HepG2 (cell line): ENCODE data around the gene MAMSTR. TPM values are rescaled to one million over a fixed set of nuclear protein-coding genes. Genes with fewer than 3 reads are reported as not detected.

ENCODE experiments used
- ATF1 ChIP-seq: IDR thresholded peaks from 2 replicates; pipeline ENCODE4 v1.6.1; 2016; ENCODE audit warnings: mild to moderate bottlenecking, control low read depth
- LCORL ChIP-seq, 2 experiments: fragments of 450-650 bp in 1 of 2; sonication (generic) in 1 of 2; formaldehyde crosslinking in 1 of 2; IDR thresholded peaks; 2 replicates each; pipeline versions ENCODE4 v1.5.0 to v1.6.1; 2017 to 2020; ENCODE audit warnings: antibody characterized with exemption in 1 of 2, missing genetic modification reagents in 1 of 2
- NFYC ChIP-seq: IDR thresholded peaks from 2 replicates; pipeline ENCODE4 v1.6.1; 2016; ENCODE audit warnings: missing genetic modification reagents, missing compliant biosample characterization
- NR2F1 ChIP-seq, 2 experiments: fragments of 450-650 bp in 1 of 2; formaldehyde crosslinking in 1 of 2; IDR thresholded peaks; 2 replicates each; pipeline versions ENCODE4 v1.5.0 to v1.6.1; 2016 to 2020; ENCODE audit warnings: mild to moderate bottlenecking in 1 of 2, missing compliant biosample characterization in 1 of 2, missing genetic modification reagents in 1 of 2, moderate library complexity in 1 of 2
- PHF8 ChIP-seq: sonication (generic); formaldehyde crosslinking; IDR thresholded peaks from 2 replicates; pipeline ENCODE4 v1.5.0; 2020; ENCODE audit warnings: missing genetic modification reagents
- TCF12 ChIP-seq, 2 experiments: fragments of 450-650 bp in 1 of 2; sonication (generic) in 1 of 2; formaldehyde crosslinking in 1 of 2; IDR thresholded peaks; 2 replicates each; pipeline versions ENCODE4 v1.6.1 to v1.8.0; 2017 to 2022; ENCODE audit warnings: antibody characterized with exemption in 1 of 2, mild to moderate bottlenecking in 1 of 2, missing genetic modification reagents in 1 of 2, moderate library complexity in 1 of 2
- YEATS2 ChIP-seq: sonication (generic); formaldehyde crosslinking; IDR thresholded peaks from 2 replicates; pipeline ENCODE4 v1.4.0; 2020; ENCODE audit warnings: missing genetic modification reagents, borderline replicate concordance
- ZBTB14 ChIP-seq: sonication (generic); formaldehyde crosslinking; IDR thresholded peaks from 2 replicates; pipeline ENCODE4 v1.4.0; 2020; ENCODE audit warnings: missing genetic modification reagents
- ZNF556 ChIP-seq: sonication (generic); formaldehyde crosslinking; IDR thresholded peaks from 2 replicates; pipeline ENCODE4 v1.4.0; 2020; ENCODE audit warnings: mild to moderate bottlenecking, missing genetic modification reagents, borderline replicate concordance
- ZNF781 ChIP-seq: sonication (generic); formaldehyde crosslinking; IDR thresholded peaks from 2 replicates; pipeline ENCODE4 v1.5.1; 2020; ENCODE audit warnings: borderline replicate concordance, mild to moderate bottlenecking, missing genetic modification reagents; ENCODE audit errors: not compliant biosample characterization
- polyA plus RNA-seq, 8 experiments: library from polyadenylated mRNA; depleted of rRNA in 3 of 8; stranded (reverse) in 7 of 8; unstranded in 1 of 8; fragments of >200 nt; fragmentation: Illumina TruSeq in 4 of 8; extraction: Trizol in 4 of 8; gene quantifications; 2 replicates each; pipeline versions ENCODE4 v1.2.1 to v1.2.3, GENCODE V29; 2011 to 2016; ENCODE audit warnings: low read depth in 4 of 8, missing spikeins in 1 of 8, mixed read lengths in 1 of 8; ENCODE audit not compliant: insufficient read depth in 1 of 8
- total RNA-seq, 5 experiments: library from RNA; depleted of rRNA; stranded (reverse); fragments of >200 nt; fragmentation: Illumina TruSeq; extraction: Trizol; gene quantifications; 2 replicates each; pipeline ENCODE4 v1.2.3, GENCODE V29; 2016; ENCODE audit warnings: low read depth in 1 of 5
- TF ChIP-seq, protein P1 (sequence below): sonication (generic); formaldehyde crosslinking; IDR thresholded peaks from 2 replicates; pipeline ENCODE4 v1.9.0; 2021; ENCODE audit warnings: mild to moderate bottlenecking, missing genetic modification reagents
- TF ChIP-seq, protein P2 (sequence below): sonication (generic); formaldehyde crosslinking; IDR thresholded peaks from one replicate; pipeline ENCODE4 v1.5.1; 2020; ENCODE audit warnings: mild to moderate bottlenecking, missing genetic modification reagents; ENCODE audit errors: not compliant biosample characterization

Gene MAMSTR
- total and polyA plus RNA-seq, 2 of the 13 experiments (the other 11 are each of a cell fraction or from before 2014, with no cell fraction given) = 2.2 to 2.4 TPM

DNA sequence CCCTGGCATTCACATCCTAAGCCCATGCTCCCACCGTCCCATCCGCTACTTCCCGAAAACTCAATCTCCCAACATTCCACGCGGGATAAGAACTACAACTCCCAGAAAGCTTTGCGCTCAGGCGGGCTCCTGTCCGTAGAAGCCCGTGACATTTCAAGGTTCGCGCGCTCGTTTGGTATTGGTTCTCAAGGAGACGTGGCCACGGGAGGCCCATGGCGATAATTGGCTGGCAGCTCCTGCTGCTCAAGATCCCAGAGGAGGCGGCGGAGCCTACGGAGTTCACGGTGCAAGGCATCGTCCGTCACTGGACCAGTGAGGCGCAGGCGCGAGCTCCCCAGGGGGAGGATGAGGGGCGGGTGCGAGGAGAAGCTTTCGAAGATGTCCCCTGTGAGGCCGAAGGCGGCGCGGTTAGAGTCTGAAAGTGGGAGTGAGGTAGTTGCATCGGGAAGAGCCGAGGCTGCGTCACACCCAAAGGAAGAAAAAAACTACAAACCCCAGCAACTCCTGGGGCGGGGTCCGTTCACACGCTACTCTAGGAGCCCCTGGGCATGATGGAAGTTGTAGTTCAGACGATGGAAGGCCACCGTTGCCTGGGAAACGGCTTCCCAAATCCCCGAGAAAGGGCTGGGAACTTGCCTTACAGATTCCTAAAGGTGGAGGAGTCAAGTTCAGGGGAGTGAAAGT, 1.2 kb upstream of the MAMSTR start (continued):
- TF ChIP-seq PHF8 (CRISPR knock-in tag) = peak; percentile 67
- peak; percentile 84 for TF ChIP-seq ATF1 (CRISPR knock-in tag)
- peak; percentile 98 for TF ChIP-seq NFYC (CRISPR knock-in tag)
- no peak for TF ChIP-seq TCF12 (IDR thresholded peaks at IDR 0.05)
- TF ChIP-seq TCF12 (CRISPR knock-in tag; IDR thresholded peaks at IDR 0.05) = no peak
- TF ChIP-seq, protein P1, sequence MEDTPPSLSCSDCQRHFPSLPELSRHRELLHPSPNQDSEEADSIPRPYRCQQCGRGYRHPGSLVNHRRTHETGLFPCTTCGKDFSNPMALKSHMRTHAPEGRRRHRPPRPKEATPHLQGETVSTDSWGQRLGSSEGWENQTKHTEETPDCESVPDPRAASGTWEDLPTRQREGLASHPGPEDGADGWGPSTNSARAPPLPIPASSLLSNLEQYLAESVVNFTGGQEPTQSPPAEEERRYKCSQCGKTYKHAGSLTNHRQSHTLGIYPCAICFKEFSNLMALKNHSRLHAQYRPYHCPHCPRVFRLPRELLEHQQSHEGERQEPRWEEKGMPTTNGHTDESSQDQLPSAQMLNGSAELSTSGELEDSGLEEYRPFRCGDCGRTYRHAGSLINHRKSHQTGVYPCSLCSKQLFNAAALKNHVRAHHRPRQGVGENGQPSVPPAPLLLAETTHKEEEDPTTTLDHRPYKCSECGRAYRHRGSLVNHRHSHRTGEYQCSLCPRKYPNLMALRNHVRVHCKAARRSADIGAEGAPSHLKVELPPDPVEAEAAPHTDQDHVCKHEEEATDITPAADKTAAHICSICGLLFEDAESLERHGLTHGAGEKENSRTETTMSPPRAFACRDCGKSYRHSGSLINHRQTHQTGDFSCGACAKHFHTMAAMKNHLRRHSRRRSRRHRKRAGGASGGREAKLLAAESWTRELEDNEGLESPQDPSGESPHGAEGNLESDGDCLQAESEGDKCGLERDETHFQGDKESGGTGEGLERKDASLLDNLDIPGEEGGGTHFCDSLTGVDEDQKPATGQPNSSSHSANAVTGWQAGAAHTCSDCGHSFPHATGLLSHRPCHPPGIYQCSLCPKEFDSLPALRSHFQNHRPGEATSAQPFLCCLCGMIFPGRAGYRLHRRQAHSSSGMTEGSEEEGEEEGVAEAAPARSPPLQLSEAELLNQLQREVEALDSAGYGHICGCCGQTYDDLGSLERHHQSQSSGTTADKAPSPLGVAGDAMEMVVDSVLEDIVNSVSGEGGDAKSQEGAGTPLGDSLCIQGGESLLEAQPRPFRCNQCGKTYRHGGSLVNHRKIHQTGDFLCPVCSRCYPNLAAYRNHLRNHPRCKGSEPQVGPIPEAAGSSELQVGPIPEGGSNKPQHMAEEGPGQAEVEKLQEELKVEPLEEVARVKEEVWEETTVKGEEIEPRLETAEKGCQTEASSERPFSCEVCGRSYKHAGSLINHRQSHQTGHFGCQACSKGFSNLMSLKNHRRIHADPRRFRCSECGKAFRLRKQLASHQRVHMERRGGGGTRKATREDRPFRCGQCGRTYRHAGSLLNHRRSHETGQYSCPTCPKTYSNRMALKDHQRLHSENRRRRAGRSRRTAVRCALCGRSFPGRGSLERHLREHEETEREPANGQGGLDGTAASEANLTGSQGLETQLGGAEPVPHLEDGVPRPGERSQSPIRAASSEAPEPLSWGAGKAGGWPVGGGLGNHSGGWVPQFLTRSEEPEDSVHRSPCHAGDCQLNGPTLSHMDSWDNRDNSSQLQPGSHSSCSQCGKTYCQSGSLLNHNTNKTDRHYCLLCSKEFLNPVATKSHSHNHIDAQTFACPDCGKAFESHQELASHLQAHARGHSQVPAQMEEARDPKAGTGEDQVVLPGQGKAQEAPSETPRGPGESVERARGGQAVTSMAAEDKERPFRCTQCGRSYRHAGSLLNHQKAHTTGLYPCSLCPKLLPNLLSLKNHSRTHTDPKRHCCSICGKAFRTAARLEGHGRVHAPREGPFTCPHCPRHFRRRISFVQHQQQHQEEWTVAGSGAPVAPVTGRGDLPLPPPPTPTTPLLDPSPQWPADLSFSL (CRISPR knock-in tag) = no peak
- TF ChIP-seq ZNF556 = peak; percentile 37; the same call in 1 of the 2 replicates
- no peak for TF ChIP-seq NR2F1 (CRISPR knock-in tag; IDR thresholded peaks at IDR 0.05)
- TF ChIP-seq, protein P2, sequence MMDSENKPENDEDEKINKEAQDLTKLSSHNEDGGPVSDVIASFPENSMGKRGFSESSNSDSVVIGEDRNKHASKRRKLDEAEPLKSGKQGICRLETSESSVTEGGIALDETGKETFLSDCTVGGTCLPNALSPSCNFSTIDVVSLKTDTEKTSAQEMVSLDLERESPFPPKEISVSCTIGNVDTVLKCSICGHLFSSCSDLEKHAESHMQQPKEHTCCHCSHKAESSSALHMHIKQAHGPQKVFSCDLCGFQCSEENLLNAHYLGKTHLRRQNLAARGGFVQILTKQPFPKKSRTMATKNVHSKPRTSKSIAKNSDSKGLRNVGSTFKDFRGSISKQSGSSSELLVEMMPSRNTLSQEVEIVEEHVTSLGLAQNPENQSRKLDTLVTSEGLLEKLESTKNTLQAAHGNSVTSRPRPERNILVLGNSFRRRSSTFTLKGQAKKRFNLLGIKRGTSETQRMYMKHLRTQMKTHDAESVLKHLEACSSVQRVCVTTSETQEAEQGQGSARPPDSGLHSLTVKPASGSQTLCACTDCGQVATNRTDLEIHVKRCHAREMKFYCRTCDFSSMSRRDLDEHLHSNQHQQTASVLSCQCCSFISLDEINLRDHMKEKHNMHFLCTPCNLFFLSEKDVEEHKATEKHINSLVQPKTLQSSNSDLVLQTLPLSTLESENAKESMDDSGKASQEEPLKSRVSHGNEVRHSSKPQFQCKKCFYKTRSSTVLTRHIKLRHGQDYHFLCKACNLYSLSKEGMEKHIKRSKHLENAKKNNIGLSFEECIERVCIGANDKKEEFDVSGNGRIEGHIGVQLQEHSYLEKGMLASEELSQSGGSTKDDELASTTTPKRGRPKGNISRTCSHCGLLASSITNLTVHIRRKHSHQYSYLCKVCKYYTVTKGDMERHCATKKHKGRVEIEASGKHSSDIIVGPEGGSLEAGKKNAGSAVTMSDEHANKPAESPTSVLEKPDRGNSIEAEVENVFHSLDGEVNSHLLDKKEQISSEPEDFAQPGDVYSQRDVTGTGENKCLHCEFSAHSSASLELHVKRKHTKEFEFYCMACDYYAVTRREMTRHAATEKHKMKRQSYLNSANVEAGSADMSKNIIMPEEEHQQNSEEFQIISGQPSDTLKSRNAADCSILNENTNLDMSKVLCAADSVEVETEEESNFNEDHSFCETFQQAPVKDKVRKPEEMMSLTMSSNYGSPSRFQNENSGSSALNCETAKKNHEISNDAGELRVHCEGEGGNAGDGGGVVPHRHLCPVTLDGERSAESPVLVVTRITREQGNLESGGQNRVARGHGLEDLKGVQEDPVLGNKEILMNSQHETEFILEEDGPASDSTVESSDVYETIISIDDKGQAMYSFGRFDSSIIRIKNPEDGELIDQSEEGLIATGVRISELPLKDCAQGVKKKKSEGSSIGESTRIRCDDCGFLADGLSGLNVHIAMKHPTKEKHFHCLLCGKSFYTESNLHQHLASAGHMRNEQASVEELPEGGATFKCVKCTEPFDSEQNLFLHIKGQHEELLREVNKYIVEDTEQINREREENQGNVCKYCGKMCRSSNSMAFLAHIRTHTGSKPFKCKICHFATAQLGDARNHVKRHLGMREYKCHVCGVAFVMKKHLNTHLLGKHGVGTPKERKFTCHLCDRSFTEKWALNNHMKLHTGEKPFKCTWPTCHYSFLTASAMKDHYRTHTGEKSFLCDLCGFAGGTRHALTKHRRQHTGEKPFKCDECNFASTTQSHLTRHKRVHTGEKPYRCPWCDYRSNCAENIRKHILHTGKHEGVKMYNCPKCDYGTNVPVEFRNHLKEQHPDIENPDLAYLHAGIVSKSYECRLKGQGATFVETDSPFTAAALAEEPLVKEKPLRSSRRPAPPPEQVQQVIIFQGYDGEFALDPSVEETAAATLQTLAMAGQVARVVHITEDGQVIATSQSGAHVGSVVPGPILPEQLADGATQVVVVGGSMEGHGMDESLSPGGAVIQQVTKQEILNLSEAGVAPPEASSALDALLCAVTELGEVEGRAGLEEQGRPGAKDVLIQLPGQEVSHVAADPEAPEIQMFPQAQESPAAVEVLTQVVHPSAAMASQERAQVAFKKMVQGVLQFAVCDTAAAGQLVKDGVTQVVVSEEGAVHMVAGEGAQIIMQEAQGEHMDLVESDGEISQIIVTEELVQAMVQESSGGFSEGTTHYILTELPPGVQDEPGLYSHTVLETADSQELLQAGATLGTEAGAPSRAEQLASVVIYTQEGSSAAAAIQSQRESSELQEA (CRISPR knock-in tag) = peak; percentile 55
- TF ChIP-seq ZBTB14 = no peak
- TF ChIP-seq YEATS2 (CRISPR knock-in tag) = peak; percentile 79
- no peak for TF ChIP-seq ZNF781
- no peak for TF ChIP-seq LCORL (IDR thresholded peaks at IDR 0.05)
- peak; percentile 29; the same call in 1 of the 2 replicates for TF ChIP-seq LCORL (CRISPR knock-in tag; IDR thresholded peaks at IDR 0.05)
